IPS DF 4.7 (cell line): ENCODE data around the gene RBM46.

Experiments used
- DNase-seq: peaks from one replicate; pipeline ENCODE4 v3.0.0-alpha.2; 2013; ENCODE audit warnings: low spot score; ENCODE audit errors: extremely low read depth

RBM46 gene

DNA sequence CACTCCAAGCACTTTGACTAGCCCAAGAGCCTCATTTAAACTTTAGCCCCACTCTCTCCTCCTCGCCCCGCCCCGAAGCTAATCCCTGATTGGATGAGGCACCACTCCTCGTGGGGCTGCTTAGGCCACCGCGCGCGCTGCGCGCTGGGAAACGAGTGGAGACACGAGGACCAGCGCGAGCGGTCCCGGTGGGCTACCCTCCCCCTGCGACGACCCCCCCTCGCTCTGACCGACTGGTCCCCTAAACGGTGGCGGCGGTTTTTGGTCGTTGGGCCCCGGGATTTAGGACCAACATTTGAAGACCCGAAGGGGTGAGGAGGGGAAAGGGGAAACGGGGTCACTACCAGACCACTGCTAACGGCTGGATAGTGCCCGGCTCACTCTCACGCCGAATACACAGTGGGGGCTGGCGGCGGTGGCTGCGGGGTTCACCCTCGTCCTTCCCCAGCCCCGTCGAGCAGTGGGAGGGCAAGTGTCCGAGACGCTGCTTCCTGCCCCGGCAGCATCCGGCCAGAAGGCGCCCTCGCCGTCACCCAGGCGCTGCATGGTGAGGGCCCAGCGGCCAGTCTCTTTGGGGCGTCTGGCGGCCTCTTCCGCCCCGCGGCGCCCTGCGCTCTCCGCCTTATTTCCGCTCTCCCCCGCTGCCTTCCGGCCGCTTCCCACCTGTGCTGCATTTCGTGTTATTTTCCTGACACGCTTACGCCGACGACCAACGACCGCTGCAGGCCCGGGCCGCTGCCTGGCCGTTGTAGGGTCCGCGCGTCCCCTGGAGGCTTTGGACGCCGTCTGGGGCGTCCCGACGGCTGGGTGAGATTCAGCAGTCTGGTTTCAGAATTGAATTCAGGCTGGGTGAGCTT lies at the start of gene RBM46:
RBM46 (plus strand) TSS at position 147 of the 857 bp plus-strand sequence. CDS start 15,481 bp downstream, outside the sequence.
- DNase-seq, result no peak

DNA sequence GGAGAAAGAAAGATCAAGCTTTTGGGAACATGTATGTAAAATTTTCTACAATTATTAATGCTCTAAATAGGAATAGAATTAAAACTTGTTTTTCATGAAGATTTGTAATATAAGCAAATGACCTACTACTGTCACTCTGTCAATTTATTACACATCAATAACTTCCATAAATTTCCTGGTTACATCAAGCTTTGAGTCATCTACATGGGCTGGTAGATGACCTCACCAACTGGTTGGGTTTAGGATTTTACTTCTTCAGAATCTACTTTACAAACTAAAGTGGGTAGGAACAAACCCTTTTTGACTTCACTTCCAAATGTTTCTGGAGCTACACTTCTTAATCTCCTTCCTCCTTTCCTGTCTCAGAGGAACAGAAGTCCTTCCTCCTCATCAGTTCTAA lies 49.3 kb upstream of the RBM46 start:
- no peak for DNase-seq

GRCh38 chr4:154732669-154733068 lies 48.4 kb upstream of the RBM46 start:
- DNase-seq, result no peak

DNA sequence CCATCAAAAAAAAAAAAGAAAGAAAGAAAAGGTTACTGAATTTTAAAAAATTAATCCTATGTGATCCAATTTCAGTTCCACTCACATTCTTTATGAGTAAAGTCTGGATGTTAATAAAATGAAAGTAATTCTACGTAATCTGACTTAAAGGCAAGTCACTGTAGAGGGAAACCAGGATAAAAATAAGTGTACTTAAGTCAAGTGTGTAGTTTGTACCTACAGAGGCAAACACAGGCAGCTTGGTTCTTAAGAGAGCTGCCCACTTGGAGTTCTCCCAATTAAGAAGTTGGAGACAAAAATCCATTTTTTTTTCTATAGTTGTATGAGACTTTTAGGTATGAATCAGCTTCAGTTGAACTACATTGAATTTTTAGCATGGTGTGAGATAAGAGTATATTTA lies 44.3 kb upstream of the RBM46 start:
- no peak for DNase-seq

DNA sequence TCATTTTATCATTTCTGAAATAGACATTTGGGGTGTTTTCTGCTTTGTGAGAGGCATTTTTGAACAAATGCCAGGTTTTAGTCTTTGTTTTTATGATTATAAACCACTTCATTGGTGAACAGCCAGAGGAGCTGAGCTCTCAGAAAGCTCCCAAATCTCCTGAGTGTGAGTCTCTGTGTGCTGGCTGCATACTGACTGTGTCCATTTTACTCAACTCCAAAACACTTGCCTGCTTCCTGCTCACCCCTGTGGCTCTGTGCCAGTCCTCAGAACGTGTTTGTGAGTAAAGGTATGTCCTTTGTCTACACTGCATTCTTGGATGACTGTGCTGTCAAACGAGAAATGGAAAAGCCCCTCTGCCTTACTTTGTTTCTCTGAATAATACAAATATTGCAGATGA lies 42.6 kb upstream of the RBM46 start:
- DNase-seq, result no peak

DNA sequence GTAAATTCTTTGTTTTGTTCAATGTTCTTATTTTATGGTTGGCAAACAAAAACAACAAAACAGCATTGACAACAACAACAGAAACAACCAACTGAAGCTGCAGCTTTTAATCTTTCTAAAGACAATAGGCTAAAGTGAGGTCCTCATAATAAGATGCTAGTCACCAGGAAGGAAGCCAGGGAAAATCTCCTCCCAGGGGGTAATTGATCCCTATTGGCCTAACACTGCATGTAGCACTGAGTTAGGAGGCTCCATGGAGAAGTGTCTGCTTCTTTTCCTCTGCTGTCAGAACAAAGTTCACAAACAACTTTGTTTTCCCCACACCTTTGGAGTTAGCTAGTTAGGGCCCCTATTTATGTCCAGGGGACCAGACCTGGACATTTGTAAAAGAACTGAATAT lies 42.0 kb upstream of the RBM46 start:
- DNase-seq, result no peak

- DNase-seq, result no peak
Measured at GRCh38 chr4:154740462-154740861, 40.6 kb upstream of the RBM46 start.

DNA sequence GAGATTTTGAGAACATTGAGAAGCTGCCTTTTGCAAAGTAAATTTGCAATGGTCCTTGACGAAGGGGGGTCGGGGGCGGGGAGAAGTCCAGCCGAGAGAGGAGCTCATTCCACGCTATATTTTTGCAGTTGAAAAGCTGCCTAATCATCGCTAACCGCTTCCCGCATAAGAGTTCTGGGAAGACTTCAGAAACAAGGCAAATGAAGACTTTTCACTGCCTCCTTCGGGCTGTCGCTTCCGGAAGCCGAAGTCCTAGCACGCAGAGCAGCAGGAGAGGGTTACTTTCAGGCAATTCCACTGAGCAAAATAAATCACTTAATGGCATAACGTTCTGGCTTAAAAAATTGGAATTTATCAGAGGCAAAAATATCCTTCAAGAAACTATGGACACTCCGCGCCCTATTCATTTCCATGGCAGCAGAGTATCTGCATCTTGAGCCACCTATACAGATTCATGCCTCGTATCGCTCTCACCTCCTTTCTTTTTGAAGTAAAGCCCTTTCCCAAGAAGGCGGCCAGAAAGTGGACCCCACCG lies 39.9 kb upstream of the RBM46 start:
- no peak for DNase-seq

- no peak for DNase-seq
Measured at GRCh38 chr4:154741922-154742850, 38.9 kb upstream of the RBM46 start.

DNA sequence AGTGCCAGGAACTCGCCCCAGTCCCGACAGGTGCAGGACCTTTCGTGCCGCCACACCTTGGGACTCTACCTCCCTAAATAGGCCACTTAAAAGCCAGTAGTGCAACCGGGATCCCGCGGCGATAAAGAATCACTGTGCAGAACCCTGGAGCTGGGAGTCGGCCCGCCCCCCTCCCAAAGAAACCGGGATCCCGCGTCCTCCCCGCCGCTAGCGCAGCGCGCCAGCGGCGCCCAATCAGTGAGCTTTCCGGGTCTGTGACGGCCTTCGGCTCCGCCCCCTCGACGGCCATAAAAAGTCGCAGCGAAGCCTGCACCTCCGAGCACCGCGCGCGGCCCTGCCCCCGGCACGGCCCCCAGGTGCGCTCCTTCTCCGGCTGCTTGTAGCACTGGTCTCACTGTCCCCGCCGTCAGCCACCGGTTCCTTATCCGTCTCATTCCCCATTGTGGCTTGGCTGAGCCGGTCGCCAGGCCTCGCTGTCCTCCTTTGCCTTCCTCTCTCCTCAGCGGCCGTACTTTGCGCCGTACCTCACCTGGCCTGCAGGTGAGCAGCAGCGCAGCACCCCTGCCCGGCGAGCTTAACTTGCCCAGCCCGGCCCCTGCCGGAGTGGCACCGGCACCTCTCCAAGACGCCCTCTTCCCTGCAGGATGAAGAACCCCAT lies 37.3 kb upstream of the RBM46 start, which contains the start of gene LRAT:
LRAT (plus strand) TSS at position 318 of the 658 bp plus-strand sequence; CDS start at position 645, 327 bp downstream.
- no peak for DNase-seq

- DNase-seq, result no peak
Measured at GRCh38 chr4:154744341-154744926, 36.6 kb upstream of the RBM46 start.

DNA sequence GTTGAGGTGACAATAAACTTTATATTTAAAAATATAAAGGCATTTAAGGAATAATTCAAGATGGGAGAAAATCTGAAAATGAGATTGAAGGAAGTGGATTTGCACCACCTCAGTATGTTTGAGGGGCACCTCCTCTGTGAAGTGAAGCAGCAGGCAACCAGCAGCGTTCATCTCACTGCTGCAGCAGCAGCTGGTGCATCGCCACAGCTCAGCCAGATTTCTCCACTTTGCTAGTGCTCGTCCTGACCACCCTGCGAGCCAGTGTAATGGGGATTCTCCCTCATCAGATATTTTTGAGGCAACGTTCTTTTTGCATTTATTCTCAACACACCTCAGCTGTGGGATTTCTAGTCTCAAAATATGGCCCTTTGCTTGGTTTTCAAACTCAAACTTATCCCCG lies 23.4 kb upstream of the RBM46 start:
- DNase-seq, result no peak

- DNase-seq, result no peak
Measured at GRCh38 chr4:154760895-154761294, 20.2 kb upstream of the RBM46 start.

GRCh38 chr4:154778264-154778663 lies 2.8 kb upstream of the RBM46 start:
- no peak for DNase-seq

DNA sequence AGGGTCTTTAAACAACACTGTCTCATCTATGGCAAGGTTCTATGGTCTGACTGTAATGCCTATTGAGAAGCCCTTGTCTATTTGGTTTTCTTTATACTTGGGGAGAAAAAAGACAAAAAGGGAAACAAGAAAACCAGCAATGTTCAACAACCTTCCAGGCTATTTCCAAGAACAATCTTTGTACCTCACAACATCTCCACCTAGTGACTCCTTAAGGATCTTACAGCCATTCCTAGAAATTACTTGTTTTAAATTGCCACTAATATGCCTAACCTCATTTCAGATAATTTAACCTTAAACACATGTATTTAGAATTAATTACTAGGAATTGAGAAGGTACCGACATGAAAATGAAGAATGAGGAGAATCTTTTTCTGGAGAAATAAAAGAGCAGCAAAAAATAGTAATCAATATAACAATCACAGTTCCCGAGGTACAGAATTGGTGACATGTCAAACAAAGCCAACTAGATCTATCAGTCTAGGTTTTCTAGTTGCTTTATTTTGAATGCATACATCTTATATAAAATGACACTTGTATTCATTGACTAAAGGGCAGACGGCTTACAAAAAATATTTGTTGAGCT lies 1.6 kb upstream of the RBM46 start:
- DNase-seq, result peak; percentile 11

DNA sequence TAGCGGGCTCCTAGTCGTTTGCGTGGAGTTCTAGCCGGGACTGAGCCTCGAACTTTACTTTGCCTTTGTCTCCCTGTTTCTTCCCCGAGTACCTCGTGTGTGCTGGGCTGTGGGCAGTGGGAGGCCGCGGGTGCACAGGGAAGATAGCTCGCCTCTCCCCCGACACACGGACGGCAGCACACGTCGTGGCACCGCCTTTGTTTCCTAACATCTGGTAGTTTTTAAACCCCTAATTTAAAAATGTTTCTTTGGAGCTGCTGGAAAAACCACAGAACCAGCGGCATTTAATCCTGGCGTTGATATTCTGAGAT lies 866 bp downstream of the RBM46 start:
- no peak for DNase-seq

- no peak for DNase-seq
Measured at GRCh38 chr4:154807042-154807630, 26.1 kb downstream of the RBM46 start.

- no peak for DNase-seq
Measured at GRCh38 chr4:154818230-154818629, 37.2 kb downstream of the RBM46 start.

DNA sequence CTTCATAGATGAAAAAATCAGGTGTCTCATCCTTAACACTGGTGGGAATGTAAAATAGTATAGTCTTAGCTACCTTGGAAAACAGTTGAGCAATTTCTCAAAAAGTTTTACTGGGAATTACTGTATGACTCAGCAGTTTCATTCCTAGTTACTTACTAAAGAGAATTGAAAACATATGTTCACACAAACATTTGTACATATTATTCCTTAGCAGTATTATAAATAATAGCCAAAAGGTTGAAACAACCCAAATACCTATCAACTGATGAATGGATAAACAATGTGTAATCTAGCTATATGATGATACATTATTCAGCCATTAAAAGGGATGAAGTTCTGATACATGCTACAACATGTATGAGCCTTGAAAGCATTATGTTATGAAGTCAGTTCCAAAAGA lies 41.7 kb downstream of the RBM46 start:
- DNase-seq, result no peak

DNA sequence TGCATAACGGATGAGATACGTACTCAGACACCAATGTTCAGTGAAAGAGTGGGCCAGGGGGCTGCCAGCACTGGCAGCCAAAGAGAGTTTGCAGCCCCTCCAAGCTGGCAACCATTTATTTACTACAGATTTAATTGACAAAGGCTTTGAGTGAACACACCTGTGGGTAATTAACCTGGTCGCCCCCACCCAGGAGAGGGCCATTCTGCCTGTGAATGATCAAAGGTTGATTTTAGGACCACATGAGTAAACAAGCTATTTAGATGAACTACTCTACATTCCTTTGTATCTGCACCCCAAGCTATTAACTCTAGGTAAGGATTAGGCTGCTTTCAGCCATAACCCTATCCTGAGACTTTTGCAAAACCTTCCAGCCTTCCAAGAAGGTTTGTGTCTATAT lies 55.0 kb downstream of the RBM46 start:
- DNase-seq, result no peak
